Activated CD4-positive, CD25-positive, alpha-beta regulatory T cell treated with anti-CD3 and anti-CD28 coated beads, Interleukin-2, amount 50 U/mL, for 24 hours (primary cell): ENCODE measurements around the gene MTA2.

ENCODE experiments used
- ATAC-seq, 2 donors: fragments of 150-1000 bp; cut with Tn5 transposase; one replicate each; pipeline ENCODE4 v1.10.0; 2021; ENCODE audit warnings: mild to moderate bottlenecking in 1 of 2, moderate library complexity in 1 of 2

Gene MTA2

DNA sequence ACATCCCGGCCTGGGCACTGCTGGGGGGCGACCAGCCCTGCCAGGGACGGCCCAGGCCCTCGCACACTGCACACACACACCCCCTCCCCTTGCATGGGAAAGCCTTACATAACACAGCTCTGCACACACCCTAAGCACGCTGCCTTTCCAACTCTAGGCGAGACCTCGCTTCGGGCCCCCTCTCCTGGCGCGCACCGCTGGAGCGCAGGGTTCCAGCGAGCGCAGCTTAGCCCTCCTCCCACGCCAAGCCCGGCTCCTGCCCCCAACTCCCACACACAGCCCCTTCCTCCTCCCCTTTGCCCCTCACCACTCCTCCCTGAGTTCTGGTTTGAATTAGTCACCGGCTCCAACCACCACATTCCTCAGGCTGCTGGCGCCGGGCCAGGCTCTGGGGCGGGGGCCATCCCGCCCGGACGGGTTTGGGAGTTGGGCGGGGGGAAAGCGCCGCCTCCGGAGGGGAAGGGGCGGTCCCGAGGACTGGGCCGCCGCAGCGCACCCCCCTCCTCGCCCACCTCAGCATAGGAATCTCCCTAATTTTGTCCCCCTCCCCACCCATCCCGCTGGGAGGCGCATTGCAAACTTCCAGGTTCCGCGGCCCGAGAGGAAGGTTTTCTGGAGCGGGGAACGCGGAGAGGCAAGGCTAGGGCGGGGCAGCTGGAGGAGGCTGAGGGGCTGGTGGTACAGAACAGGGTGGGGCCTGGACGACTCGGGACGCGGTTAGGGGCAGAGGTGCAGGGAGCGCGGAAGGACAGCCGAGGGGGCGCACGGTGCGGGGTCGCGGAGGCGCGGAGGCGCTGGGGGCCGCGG lies 56.0 kb downstream of the MTA2 start:
- peak in 1 of 2 donors; percentile 5 for ATAC-seq

DNA sequence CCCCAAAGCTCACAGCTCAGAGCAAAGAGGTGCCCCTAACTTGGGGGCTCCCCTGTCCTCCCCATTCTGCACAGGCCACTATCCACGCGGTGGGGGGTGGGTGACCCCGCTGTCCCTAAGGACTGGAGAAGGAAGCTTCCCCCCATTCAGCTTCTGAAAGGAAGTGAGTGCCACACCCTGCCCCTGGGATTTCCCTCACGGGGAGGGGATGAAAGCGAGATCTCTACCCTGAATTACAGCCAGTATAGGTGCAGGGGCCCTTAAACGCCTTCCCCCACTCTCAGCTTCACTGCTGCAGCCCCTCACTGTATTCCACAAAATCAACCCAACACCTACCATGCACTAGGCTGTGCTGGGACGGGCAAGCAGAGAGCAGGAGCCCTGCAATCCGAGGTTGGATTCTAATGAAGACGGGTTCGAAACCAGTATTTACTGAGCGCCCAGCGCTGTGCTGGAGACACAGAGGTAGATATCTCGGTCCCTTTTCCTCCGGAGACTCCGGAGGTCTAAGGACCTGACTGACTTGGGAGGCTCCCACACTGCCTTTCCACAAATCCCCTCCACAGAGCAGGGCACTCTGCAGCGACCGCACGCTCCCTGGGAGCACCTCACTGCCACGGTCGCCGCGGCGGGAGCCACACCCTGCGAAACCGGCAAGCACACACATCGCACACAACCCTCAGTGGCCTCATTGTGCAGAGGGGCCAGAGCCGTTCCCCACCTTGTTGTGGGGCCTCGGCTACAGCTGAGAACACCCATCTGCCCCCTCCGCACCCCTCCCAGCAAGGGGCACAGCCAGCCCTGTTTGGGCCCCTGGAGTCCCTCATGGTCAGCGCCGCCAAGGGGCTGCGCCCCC lies 56.9 kb downstream of the MTA2 start:
- ATAC-seq: no peak

DNA sequence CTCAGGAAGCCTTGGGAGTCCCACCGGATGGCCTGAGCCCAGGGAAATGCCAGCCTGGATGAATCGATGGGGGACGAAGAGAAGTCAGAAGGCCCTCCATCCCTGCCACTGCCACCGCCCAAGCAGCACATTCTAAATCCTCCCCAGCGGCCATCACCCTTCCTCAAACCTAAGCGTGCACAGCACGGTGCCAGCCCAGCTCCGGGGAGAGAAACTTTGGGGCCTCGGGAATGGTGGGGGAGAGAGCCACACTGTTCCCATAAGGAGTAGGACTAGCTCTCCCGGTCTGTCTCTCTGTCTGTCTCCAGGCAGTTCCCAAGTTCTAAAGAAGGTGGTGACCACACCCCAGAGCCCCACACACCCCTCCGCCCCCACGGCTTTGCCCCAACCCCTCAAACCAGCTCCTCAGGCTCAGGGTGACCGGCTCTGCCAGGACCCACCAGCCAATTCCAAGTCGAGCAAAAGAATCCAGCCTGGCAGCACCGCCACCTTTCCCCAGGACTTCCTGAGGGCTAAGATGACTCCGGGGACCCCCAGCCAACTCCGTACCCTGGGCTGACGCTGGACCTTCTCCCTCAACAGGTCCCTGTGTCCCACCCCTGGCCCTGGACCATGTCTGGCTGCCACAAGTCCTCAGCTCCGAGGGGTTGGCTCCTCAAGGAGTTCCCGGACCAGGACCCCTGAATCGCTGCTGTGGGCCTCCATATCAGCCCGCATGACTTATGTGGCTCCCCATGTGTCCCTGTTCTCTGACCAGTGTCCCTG lies 57.8 kb downstream of the MTA2 start:
- ATAC-seq: no peak
